GM19351 (cell line): Measurements from ENCODE around the gene SAE1.
"Not testable (repeated sequence)": the region's sequence is repeated elsewhere in the genome, so short reads cannot be mapped to it uniquely, and the experiment has no call there.

Experiments
- ATAC-seq: cut with Tn5 transposase; IDR thresholded peaks from one replicate; pipeline ENCODE4 v1.9.1; 2021; ENCODE audit warnings: mild to moderate bottlenecking, moderate library complexity; ENCODE audit not compliant: unreplicated experiment

Gene SAE1

GRCh38 chr19:47130589-47131227, at the start of gene SAE1:
TSS of gene SAE1 (plus strand) at chr19:47130835. CDS start at chr19:47130931, 96 bp downstream.
- ATAC-seq, result peak; percentile 80

- no peak for ATAC-seq
These were observed 49.5 kb upstream of the SAE1 start for GRCh38 chr19:47081095-47081494.

- ATAC-seq, result no peak
These were observed 48.1 kb upstream of the SAE1 start for GRCh38 chr19:47082493-47082892.

GRCh38 chr19:47084879-47085439, 45.7 kb upstream of the SAE1 start:
- no peak for ATAC-seq

GRCh38 chr19:47086280-47086679, 44.4 kb upstream of the SAE1 start:
- no peak for ATAC-seq

- ATAC-seq, result no peak
These were observed 40.8 kb upstream of the SAE1 start for GRCh38 chr19:47089767-47090350.

GRCh38 chr19:47093254-47093653, 37.4 kb upstream of the SAE1 start:
- no peak for ATAC-seq

GRCh38 chr19:47093841-47094240, 36.8 kb upstream of the SAE1 start:
- ATAC-seq, result no peak

- no peak for ATAC-seq
These were observed 35.8 kb upstream of the SAE1 start for GRCh38 chr19:47094557-47095475.

- ATAC-seq, result no peak
These were observed 35.0 kb upstream of the SAE1 start for GRCh38 chr19:47095476-47096099.

GRCh38 chr19:47096100-47096704, 34.4 kb upstream of the SAE1 start:
- ATAC-seq, result no peak

GRCh38 chr19:47096721-47097120, 33.9 kb upstream of the SAE1 start:
- no peak for ATAC-seq

GRCh38 chr19:47097396-47098201, 33.0 kb upstream of the SAE1 start:
- no peak for ATAC-seq

- no peak for ATAC-seq
These were observed 32.0 kb upstream of the SAE1 start for GRCh38 chr19:47098608-47099007.

- ATAC-seq, result no peak
These were observed 31.0 kb upstream of the SAE1 start for GRCh38 chr19:47099576-47100050.

GRCh38 chr19:47100290-47100689, 30.3 kb upstream of the SAE1 start:
- no peak for ATAC-seq

- ATAC-seq, result not testable (repeated sequence)
These were observed 29.5 kb upstream of the SAE1 start for GRCh38 chr19:47101116-47101515.

- no peak for ATAC-seq
These were observed 28.1 kb upstream of the SAE1 start for GRCh38 chr19:47102346-47103060.

GRCh38 chr19:47104680-47105079, 26.0 kb upstream of the SAE1 start:
- ATAC-seq, result no peak
